A549 (cell line): Measurements from ENCODE around the gene MAPKAPK5.

Experiments
- CHD2 ChIP-seq: fragments of 150-350 bp; IDR thresholded peaks from 2 replicates; pipeline ENCODE4 v1.6.1; 2014; ENCODE audit warnings: low read length; ENCODE audit not compliant: partially characterized antibody
- RARB ChIP-seq: fragments of 250-450 bp; sonication (Bioruptor Pico); IDR thresholded peaks from 2 replicates; pipeline ENCODE4 v1.8.0; 2021; ENCODE audit warnings: mild to moderate bottlenecking, moderate library complexity
- ZSCAN20 ChIP-seq: fragments of 250-450 bp; sonication (Bioruptor Pico); IDR thresholded peaks from 2 replicates; pipeline ENCODE4 v1.8.0; 2022; ENCODE audit warnings: mild to moderate bottlenecking, moderate library complexity
- TF ChIP-seq, protein P1 (sequence below): fragments of 200-600 bp; sonication (generic); IDR thresholded peaks from 2 replicates; pipeline ENCODE4 v1.6.1; 2016; ENCODE audit warnings: antibody characterized with exemption, mild to moderate bottlenecking, moderate library complexity

GRCh38 chr12:111807232-111807631 is 34.8 kb upstream of the MAPKAPK5 start:
- no peak for TF ChIP-seq CHD2
- TF ChIP-seq ZSCAN20 = no peak
- no peak for TF ChIP-seq RARB
- TF ChIP-seq, protein P1, sequence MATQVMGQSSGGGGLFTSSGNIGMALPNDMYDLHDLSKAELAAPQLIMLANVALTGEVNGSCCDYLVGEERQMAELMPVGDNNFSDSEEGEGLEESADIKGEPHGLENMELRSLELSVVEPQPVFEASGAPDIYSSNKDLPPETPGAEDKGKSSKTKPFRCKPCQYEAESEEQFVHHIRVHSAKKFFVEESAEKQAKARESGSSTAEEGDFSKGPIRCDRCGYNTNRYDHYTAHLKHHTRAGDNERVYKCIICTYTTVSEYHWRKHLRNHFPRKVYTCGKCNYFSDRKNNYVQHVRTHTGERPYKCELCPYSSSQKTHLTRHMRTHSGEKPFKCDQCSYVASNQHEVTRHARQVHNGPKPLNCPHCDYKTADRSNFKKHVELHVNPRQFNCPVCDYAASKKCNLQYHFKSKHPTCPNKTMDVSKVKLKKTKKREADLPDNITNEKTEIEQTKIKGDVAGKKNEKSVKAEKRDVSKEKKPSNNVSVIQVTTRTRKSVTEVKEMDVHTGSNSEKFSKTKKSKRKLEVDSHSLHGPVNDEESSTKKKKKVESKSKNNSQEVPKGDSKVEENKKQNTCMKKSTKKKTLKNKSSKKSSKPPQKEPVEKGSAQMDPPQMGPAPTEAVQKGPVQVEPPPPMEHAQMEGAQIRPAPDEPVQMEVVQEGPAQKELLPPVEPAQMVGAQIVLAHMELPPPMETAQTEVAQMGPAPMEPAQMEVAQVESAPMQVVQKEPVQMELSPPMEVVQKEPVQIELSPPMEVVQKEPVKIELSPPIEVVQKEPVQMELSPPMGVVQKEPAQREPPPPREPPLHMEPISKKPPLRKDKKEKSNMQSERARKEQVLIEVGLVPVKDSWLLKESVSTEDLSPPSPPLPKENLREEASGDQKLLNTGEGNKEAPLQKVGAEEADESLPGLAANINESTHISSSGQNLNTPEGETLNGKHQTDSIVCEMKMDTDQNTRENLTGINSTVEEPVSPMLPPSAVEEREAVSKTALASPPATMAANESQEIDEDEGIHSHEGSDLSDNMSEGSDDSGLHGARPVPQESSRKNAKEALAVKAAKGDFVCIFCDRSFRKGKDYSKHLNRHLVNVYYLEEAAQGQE = no peak
